Liver (tissue), 9 donors: ENCODE results near the gene SPTBN2. TPM values are rescaled to one million over a fixed set of nuclear protein-coding genes. Genes with fewer than 3 reads are reported as not detected.

Experiments used
- DNase-seq: peaks from one replicate; pipeline ENCODE4 v3.0.0-alpha.2; 2017; ENCODE audit warnings: low spot score
- H3K27ac ChIP-seq, 2 donors: one replicate each; pipeline ENCODE4 v1.7.0; 2013; ENCODE audit warnings: inconsistent platforms in 2 of 2, low read length in 2 of 2, control low read depth in 1 of 2, low read depth in 1 of 2, mild to moderate bottlenecking in 1 of 2
- H3K27me3 ChIP-seq, 4 donors: one replicate each; pipeline versions ENCODE4 v1.6.1 to v1.7.0; 2013; ENCODE audit warnings: low read length in 3 of 4, inconsistent platforms in 1 of 4, mild to moderate bottlenecking in 1 of 4, moderate library complexity in 1 of 4; ENCODE audit not compliant: control insufficient read depth in 4 of 4, insufficient read depth in 4 of 4
- H3K36me3 ChIP-seq, 4 donors: one replicate each; pipeline versions ENCODE4 v1.6.1 to v1.7.0; 2013; ENCODE audit warnings: low read length in 3 of 4, mild to moderate bottlenecking in 3 of 4, low read depth in 1 of 4, moderate library complexity in 1 of 4; ENCODE audit not compliant: control insufficient read depth in 4 of 4, insufficient read depth in 3 of 4
- H3K4me1 ChIP-seq, 4 donors: one replicate each; pipeline versions ENCODE4 v1.6.1 to v1.7.0; 2013; ENCODE audit warnings: low read length in 3 of 4, mild to moderate bottlenecking in 3 of 4, moderate library complexity in 1 of 4; ENCODE audit not compliant: control insufficient read depth in 4 of 4, insufficient read depth in 4 of 4
- H3K4me3 ChIP-seq, 3 donors: one replicate each; pipeline versions ENCODE4 v1.6.1 to v1.7.0; 2013; ENCODE audit warnings: low read length in 3 of 3, control low read depth in 1 of 3, low read depth in 1 of 3, mild to moderate bottlenecking in 1 of 3
- H3K9ac ChIP-seq, 2 donors: one replicate each; pipeline ENCODE4 v1.7.0; 2013; ENCODE audit warnings: low read length in 2 of 2, mild to moderate bottlenecking in 2 of 2, moderate library complexity in 2 of 2, control low read depth in 1 of 2, low read depth in 1 of 2
- H3K9me3 ChIP-seq, 4 donors: one replicate each; pipeline versions ENCODE4 v1.6.1 to v1.7.0; 2013; ENCODE audit warnings: low read length in 3 of 4; ENCODE audit not compliant: control insufficient read depth in 4 of 4
- ATF3 ChIP-seq: IDR thresholded peaks from 2 replicates; pipeline ENCODE4 v1.6.1; 2016; ENCODE audit warnings: antibody characterized with exemption
- CTCF ChIP-seq: fragments of 150-350 bp; IDR thresholded peaks from 2 replicates; pipeline ENCODE4 v1.5.1; 2017; ENCODE audit warnings: improper control_type of control experiment, low read depth, low read length; ENCODE audit not compliant: missing input control
- EGR1 ChIP-seq, 2 donors: IDR thresholded peaks; 2 replicates each; pipeline ENCODE4 v1.6.1; 2016 to 2018; ENCODE audit warnings: antibody characterized with exemption in 2 of 2, low read depth in 2 of 2
- FOXA1 ChIP-seq: IDR thresholded peaks from 2 replicates; pipeline ENCODE4 v1.6.1; 2016; ENCODE audit warnings: antibody characterized with exemption
- FOXA2 ChIP-seq: IDR thresholded peaks from 2 replicates; pipeline ENCODE4 v1.6.1; 2016; ENCODE audit warnings: antibody characterized with exemption
- GABPA ChIP-seq, 2 donors: IDR thresholded peaks in 1 of 2; conservative IDR thresholded peaks in 1 of 2; 2 replicates each; pipeline ENCODE4 v1.6.1; 2016; ENCODE audit warnings: antibody characterized with exemption in 2 of 2, mild to moderate bottlenecking in 1 of 2, moderate library complexity in 1 of 2
- HNF4A ChIP-seq, 2 donors: conservative IDR thresholded peaks; 2 replicates each; pipeline ENCODE4 v1.6.1; 2016; ENCODE audit warnings: antibody characterized with exemption in 2 of 2, mild to moderate bottlenecking in 2 of 2
- HNF4G ChIP-seq: IDR thresholded peaks from 2 replicates; pipeline ENCODE4 v1.6.1; 2016; ENCODE audit warnings: antibody characterized with exemption
- JUND ChIP-seq, 2 donors: IDR thresholded peaks; 2 replicates each; pipeline ENCODE4 v1.6.1; 2016; ENCODE audit warnings: antibody characterized with exemption in 2 of 2
- MAX ChIP-seq: IDR thresholded peaks from 2 replicates; pipeline ENCODE4 v1.6.1; 2016; ENCODE audit warnings: antibody characterized with exemption
- NR2F2 ChIP-seq: IDR thresholded peaks from 2 replicates; pipeline ENCODE4 v1.6.1; 2016; ENCODE audit warnings: antibody characterized with exemption
- RAD21 ChIP-seq, 2 donors: IDR thresholded peaks; 2 replicates each; pipeline ENCODE4 v1.6.1; 2016; ENCODE audit warnings: antibody characterized with exemption in 2 of 2, mild to moderate bottlenecking in 2 of 2
- REST ChIP-seq: IDR thresholded peaks from 2 replicates; pipeline ENCODE4 v1.6.1; 2016; ENCODE audit warnings: antibody characterized with exemption, mild to moderate bottlenecking
- RXRA ChIP-seq, 2 donors: IDR thresholded peaks; 2 replicates each; pipeline ENCODE4 v1.6.1; 2017 to 2018; ENCODE audit warnings: antibody characterized with exemption in 2 of 2, mild to moderate bottlenecking in 1 of 2
- SP1 ChIP-seq: IDR thresholded peaks from 2 replicates; pipeline ENCODE4 v1.6.1; 2018; ENCODE audit warnings: antibody characterized with exemption, mild to moderate bottlenecking
- TAF1 ChIP-seq: conservative IDR thresholded peaks from 2 replicates; pipeline ENCODE4 v1.6.1; 2016; ENCODE audit warnings: antibody characterized with exemption, mild to moderate bottlenecking
- YY1 ChIP-seq: IDR thresholded peaks from 2 replicates; pipeline ENCODE4 v1.6.1; 2016; ENCODE audit warnings: antibody characterized with exemption, mild to moderate bottlenecking
- ZBTB33 ChIP-seq: IDR thresholded peaks from 2 replicates; pipeline ENCODE4 v1.6.1; 2016; ENCODE audit warnings: antibody characterized with exemption
- WGBS: extraction: QIAGEN DNeasy Blood & Tissue Kit; methylation state at CpG from one replicate; pipeline ENCODE4 v1.1.7; 2013; 5-methylcytosine and 5-hydroxymethylcytosine counted together
- polyA plus RNA-seq, 2 donors: library from polyadenylated mRNA; stranded (reverse) in 1 of 2; unstranded in 1 of 2; fragments of 200-250 nt in 1 of 2; fragments of >200 nt in 1 of 2; fragmentation: Nextera tagmentation in 1 of 2; extraction: Ambion mirVana in 1 of 2; gene quantifications; one replicate each; pipeline versions ENCODE4 v1.2.1 to v1.2.3, GENCODE V29; 2013 to 2015
- total RNA-seq, 2 donors: library from RNA; depleted of rRNA; stranded (reverse); fragments of >200 nt; gene quantifications; one replicate each; pipeline ENCODE4 v1.2.3, GENCODE V29; 2014
- donor health status: healthy.
- donor health status: healthy.
- donor health status: healthy.
- donor health status: healthy.
- donor health status: healthy.

The SPTBN2 gene
- total and polyA plus RNA-seq, 4 donors, result 9.6 to 103 (median 22.6) TPM

- no peak for TF ChIP-seq SP1
- no peak for TF ChIP-seq ATF3
- TF ChIP-seq RXRA (IDR thresholded peaks at IDR 0.05), result no peak
- TF ChIP-seq ZBTB33, result no peak
- TF ChIP-seq CTCF, result no peak
- no peak for TF ChIP-seq YY1
- no peak for TF ChIP-seq REST
- TF ChIP-seq TAF1, result no peak
- TF ChIP-seq GABPA (IDR thresholded peaks at IDR 0.05 in 1 of 2, conservative IDR thresholded peaks at IDR 0.05 in 1 of 2), result no peak
- no peak for TF ChIP-seq FOXA1
- TF ChIP-seq HNF4A (conservative IDR thresholded peaks at IDR 0.05), result no peak
- no peak for TF ChIP-seq HNF4G
- TF ChIP-seq JUND (IDR thresholded peaks at IDR 0.05), result no peak
- no peak for TF ChIP-seq NR2F2
- TF ChIP-seq FOXA2, result no peak
- TF ChIP-seq EGR1 (IDR thresholded peaks at IDR 0.05; ENCODE audit: low read depth in 2 of 2), result no peak
- TF ChIP-seq RAD21 (IDR thresholded peaks at IDR 0.05), result no peak
- TF ChIP-seq MAX, result no peak
- whole genome bisulfite sequencing, result 74% methylated on average over 12 of the region's 12 CpGs
Measured at GRCh38 chr11:66713746-66714480, 15.1 kb downstream of the SPTBN2 start.

More at GRCh38 chr11:66713746-66714480, 15.1 kb downstream of the SPTBN2 start:
- peaks cover 3 to 25% (median 20%) of the 10 kb centered on the region in 4 donors for H3K4me1 ChIP-seq
- DNase-seq, result no peak
- no peak overlapping the region for H3K9ac ChIP-seq
- H3K4me3 ChIP-seq, result no peak overlapping the region
- peaks cover 3 to 33% (median 28%) of the 10 kb centered on the region in 4 donors for H3K36me3 ChIP-seq
- H3K27me3 ChIP-seq, result no peaks in the 10 kb centered on the region
- H3K27ac ChIP-seq, result no peak overlapping the region
- H3K9me3 ChIP-seq, result no peaks in the 10 kb centered on the region
